Peyer's patch (tissue), 4 donors: ENCODE data around the gene NGEF. TPM values are rescaled to one million over a fixed set of nuclear protein-coding genes. Genes with fewer than 3 reads are reported as not detected.

ENCODE experiments used
- DNase-seq, 3 donors: peaks; one replicate each; pipeline ENCODE4 v3.0.0-alpha.2; 2017 to 2019
- H3K27ac ChIP-seq, 4 donors: fragments of 200-600 bp; sonication (generic); one replicate each; pipeline ENCODE4 v1.5.1; 2016 to 2019
- H3K27me3 ChIP-seq, 2 donors: fragments of 200-600 bp; sonication (generic); one replicate each; pipeline ENCODE4 v1.5.1; 2019
- H3K36me3 ChIP-seq, 3 donors: fragments of 200-600 bp; sonication (generic); one replicate each; pipeline ENCODE4 v1.5.1; 2016 to 2019
- H3K4me1 ChIP-seq, 4 donors: fragments of 200-600 bp; sonication (generic); one replicate each; pipeline ENCODE4 v1.5.1; 2016 to 2019
- H3K4me3 ChIP-seq, 4 donors: fragments of 200-600 bp; sonication (generic); 1 replicate in 3 of 4; 2 replicates in 1 of 4; pipeline ENCODE4 v1.5.1; 2016 to 2019; ENCODE audit warnings: mild to moderate bottlenecking in 1 of 4
- H3K9me3 ChIP-seq, 4 donors: fragments of 200-600 bp; sonication (generic); one replicate each; pipeline ENCODE4 v1.5.1; 2016 to 2019; ENCODE audit warnings: mild to moderate bottlenecking in 1 of 4
- POLR2A ChIP-seq, 2 donors: fragments of 450-650 bp; IDR thresholded peaks; one replicate each; pipeline ENCODE4 v1.5.1; 2017; ENCODE audit warnings: antibody characterized with exemption in 2 of 2, mild to moderate bottlenecking in 2 of 2, moderate library complexity in 2 of 2
- total RNA-seq, 4 donors: library from RNA; depleted of rRNA; stranded (reverse); fragments of >200 nt; gene quantifications; one replicate each; pipeline ENCODE4 v1.1.0, GENCODE V29; 2016
- TF ChIP-seq, protein P1 (sequence below), 6 experiments: fragments of 450-650 bp in 4 of 6; fragments of 200-600 bp in 2 of 6; sonication (generic) in 1 of 6; IDR thresholded peaks; one replicate each; pipeline ENCODE4 v1.5.1; 2017 to 2019; ENCODE audit warnings: antibody characterized with exemption in 6 of 6, mild to moderate bottlenecking in 3 of 6, moderate library complexity in 1 of 6

The NGEF gene
- total RNA-seq, 4 donors from 2014 or later: 54.5 to 116 (median 98.1) TPM

GRCh38 chr2:232955856-232956255 lies 57.2 kb downstream of the NGEF start:
- no peaks in the 10 kb centered on the region for H3K4me1 ChIP-seq
- no peaks in the 10 kb centered on the region for H3K36me3 ChIP-seq
- DNase-seq: peak in 1 of 3 donors; percentile 48
- no peaks in the 10 kb centered on the region for H3K27me3 ChIP-seq
- no peak overlapping the region for H3K4me3 ChIP-seq
- peak overlapping the region in 1 of 4 donors; percentile 8 for H3K27ac ChIP-seq
- no peak for TF ChIP-seq POLR2A (IDR thresholded peaks at IDR 0.05)
- TF ChIP-seq, protein P1, sequence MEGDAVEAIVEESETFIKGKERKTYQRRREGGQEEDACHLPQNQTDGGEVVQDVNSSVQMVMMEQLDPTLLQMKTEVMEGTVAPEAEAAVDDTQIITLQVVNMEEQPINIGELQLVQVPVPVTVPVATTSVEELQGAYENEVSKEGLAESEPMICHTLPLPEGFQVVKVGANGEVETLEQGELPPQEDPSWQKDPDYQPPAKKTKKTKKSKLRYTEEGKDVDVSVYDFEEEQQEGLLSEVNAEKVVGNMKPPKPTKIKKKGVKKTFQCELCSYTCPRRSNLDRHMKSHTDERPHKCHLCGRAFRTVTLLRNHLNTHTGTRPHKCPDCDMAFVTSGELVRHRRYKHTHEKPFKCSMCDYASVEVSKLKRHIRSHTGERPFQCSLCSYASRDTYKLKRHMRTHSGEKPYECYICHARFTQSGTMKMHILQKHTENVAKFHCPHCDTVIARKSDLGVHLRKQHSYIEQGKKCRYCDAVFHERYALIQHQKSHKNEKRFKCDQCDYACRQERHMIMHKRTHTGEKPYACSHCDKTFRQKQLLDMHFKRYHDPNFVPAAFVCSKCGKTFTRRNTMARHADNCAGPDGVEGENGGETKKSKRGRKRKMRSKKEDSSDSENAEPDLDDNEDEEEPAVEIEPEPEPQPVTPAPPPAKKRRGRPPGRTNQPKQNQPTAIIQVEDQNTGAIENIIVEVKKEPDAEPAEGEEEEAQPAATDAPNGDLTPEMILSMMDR (IDR thresholded peaks at IDR 0.05): no peak
- H3K9me3 ChIP-seq: peaks cover 0 to 4% (median 0%) of the 10 kb centered on the region in 4 donors

GRCh38 chr2:232954691-232955090 lies 58.4 kb downstream of the NGEF start:
- Histone ChIP-seq H3K27me3 (no peaks in the 10 kb centered on the region), H3K27ac (no peak overlapping the region), H3K4me1 (no peaks in the 10 kb centered on the region), H3K4me3 (no peak overlapping the region), H3K36me3 (no peaks in the 10 kb centered on the region), H3K9me3 (peaks cover 0 to 3% (median 0%) of the 10 kb centered on the region in 4 donors)
- DNase-seq: no peak
- TF ChIP-seq, protein P1 (IDR thresholded peaks at IDR 0.05): no peak
- TF ChIP-seq POLR2A (IDR thresholded peaks at IDR 0.05): no peak

DNA sequence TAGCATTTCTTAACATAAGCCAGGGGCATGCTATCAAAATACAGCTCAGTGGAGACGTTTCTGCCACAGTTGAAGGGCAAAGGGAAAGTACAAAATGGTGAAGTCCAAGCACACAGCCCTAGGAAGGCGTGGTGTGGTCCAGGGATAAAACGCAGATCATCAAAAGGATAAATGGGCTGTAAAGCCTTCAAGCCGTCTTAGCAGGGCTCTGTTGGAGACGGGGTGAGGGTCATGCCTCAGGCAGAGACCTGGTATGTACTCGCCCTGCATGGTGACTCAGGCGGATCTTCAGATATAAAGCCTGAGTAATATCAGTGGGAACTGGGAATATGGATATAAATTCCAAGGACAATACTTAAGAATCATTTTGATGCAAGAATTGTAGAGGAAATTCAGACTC lies 61.2 kb downstream of the NGEF start:
- TF ChIP-seq POLR2A (IDR thresholded peaks at IDR 0.05): no peak
- TF ChIP-seq, protein P1 (IDR thresholded peaks at IDR 0.05): no peak
- no peak overlapping the region for H3K27ac ChIP-seq
- no peak overlapping the region for H3K4me3 ChIP-seq
- H3K4me1 ChIP-seq: no peaks in the 10 kb centered on the region
- DNase-seq: no peak
- H3K9me3 ChIP-seq: no peaks in the 10 kb centered on the region
- H3K36me3 ChIP-seq: no peaks in the 10 kb centered on the region
- H3K27me3 ChIP-seq: no peaks in the 10 kb centered on the region

- TF ChIP-seq, protein P1 (IDR thresholded peaks at IDR 0.05): no peak
- no peak for TF ChIP-seq POLR2A (IDR thresholded peaks at IDR 0.05)
- Histone ChIP-seq H3K27me3 (no peaks in the 10 kb centered on the region), H3K9me3 (no peaks in the 10 kb centered on the region), H3K4me1 (no peaks in the 10 kb centered on the region), H3K27ac (no peak overlapping the region), H3K36me3 (no peaks in the 10 kb centered on the region), H3K4me3 (no peak overlapping the region)
- no peak for DNase-seq
These were observed 61.9 kb downstream of the NGEF start for GRCh38 chr2:232951181-232951580.

DNA sequence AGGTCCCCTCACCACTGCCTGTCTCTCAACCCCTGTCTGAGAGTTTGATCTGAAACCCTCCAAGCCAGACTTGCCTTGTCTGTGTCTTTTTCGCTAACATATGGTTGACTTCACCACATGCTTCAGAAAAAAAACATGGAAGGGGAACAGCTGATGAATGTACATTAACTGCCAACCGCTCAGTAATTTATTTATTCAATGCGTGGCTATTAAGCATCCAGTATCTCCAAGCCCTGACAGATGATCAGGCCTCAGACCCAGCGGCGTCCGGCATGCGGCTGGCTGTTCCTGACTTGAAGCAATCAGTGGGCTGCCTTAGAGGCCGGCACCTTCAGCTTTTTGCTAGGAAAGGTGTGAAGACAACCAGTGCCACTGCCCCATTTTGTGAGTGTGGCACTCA lies 62.3 kb downstream of the NGEF start:
- TF ChIP-seq, protein P1 (IDR thresholded peaks at IDR 0.05): no peak
- TF ChIP-seq POLR2A (IDR thresholded peaks at IDR 0.05): no peak
- Histone ChIP-seq H3K9me3 (no peaks in the 10 kb centered on the region), H3K36me3 (no peaks in the 10 kb centered on the region), H3K4me3 (no peak overlapping the region), H3K4me1 (no peaks in the 10 kb centered on the region), H3K27ac (no peak overlapping the region), H3K27me3 (no peaks in the 10 kb centered on the region)
- DNase-seq: no peak

- no peak for DNase-seq
- Histone ChIP-seq H3K4me3 (no peak overlapping the region), H3K36me3 (no peaks in the 10 kb centered on the region), H3K27me3 (no peaks in the 10 kb centered on the region), H3K4me1 (no peaks in the 10 kb centered on the region), H3K27ac (no peak overlapping the region), H3K9me3 (no peaks in the 10 kb centered on the region)
- TF ChIP-seq POLR2A (IDR thresholded peaks at IDR 0.05): no peak
- TF ChIP-seq, protein P1 (IDR thresholded peaks at IDR 0.05): no peak
These were observed 64.0 kb downstream of the NGEF start for GRCh38 chr2:232949016-232949415.
